GF-D8 (cell line): ENCODE measurements around the gene RAP2A.

Source experiments
- DNase-seq: peaks from one replicate; lab custom pipeline; 2025; lab: John Stamatoyannopoulos, UW

The RAP2A gene

DNA sequence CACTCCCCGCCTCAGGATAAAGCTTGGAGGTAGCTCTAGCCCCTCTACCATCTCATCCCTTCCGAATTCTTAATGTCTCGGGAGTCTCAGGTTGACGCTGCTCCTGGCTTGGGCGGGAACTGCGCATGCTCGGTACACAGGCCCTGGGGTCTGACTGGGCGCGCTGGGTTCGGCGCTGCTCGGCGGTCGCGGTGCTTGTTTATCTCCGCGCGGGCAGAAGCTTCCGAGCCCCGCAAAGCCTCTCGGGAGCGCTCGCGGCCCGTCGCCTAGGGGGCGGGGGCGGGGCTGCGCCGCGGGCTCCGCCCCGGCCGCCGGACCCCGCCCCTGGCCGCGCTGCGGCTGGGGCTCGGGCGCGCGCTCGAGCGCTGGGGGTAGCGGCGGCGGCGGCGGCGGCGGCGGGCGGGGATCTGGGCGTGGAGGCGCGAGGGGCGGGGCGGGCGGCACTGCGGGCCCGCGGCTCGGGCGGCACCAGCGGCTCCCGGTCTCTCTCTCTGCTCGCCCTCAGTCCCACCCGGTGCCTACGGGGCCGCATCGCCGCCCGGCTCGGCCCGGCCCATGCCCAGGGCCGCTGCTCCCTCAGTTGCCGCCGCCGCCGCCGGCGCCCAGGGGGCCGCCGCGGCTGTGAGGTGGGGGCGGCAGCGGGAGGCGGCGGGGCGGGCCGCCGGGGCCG is at the start of gene RAP2A:
RAP2A (plus strand) TSS at position 443 of the 670 bp plus-strand sequence. CDS start 302 bp downstream, outside the sequence.
- DNase-seq = peak; percentile 80

DNA sequence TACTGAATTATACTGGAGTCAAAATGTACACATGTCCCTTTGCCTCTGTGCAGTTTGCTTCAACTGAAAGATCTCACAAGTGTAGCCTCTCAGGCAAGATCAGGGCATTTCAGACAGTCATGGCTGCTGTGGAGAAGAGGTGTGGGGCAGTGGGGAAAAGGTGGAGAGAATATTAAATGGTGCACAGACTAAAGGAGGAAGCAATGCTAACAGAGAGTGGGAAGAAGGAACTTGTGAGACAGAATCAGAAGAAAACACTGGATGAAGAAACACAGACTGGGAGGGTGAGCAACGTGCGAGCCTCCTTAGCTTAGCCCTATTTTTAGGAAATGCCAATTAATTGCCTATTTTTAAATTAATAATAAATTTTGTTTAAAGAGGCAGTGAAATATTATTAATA is 49.6 kb upstream of the RAP2A start:
- DNase-seq = no peak

DNA sequence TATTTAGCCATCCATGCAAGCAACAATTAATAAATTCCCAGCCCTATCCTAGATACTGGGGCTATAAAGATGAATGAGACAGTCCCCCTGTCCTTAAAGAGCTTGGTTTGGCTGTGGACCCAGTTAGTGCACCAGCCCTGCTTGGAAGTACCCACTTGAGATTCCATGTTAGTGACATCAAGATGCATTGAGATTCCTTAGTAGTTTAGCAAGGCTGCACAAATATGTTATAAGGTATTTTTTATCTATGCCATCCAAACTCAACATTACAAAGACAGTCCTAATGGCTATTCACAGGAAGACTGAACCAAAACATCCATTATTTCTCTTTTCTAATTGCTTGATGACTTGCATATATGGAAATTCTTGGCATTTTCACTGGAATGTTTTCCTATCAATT is 48.8 kb upstream of the RAP2A start:
- DNase-seq = no peak

DNA sequence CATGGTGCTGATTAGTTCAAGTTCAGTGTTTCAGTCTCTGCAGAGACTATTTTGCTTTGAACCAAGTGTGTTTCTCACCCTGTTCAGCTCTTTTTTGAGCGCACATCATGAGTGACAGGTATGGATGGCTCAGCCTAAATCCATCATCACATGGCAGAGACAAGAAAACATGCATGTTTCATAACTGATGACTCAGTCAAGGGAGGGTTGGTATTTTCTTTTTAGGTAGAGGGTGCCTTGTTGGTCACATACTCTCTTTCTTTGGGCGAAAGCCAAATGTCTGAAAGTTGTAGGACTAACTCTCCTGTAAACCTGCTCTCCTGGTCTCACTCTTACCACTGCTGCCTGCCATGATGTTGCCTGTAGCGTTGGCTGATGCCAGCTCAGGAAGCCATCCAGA is 48.1 kb upstream of the RAP2A start:
- no peak for DNase-seq

DNA sequence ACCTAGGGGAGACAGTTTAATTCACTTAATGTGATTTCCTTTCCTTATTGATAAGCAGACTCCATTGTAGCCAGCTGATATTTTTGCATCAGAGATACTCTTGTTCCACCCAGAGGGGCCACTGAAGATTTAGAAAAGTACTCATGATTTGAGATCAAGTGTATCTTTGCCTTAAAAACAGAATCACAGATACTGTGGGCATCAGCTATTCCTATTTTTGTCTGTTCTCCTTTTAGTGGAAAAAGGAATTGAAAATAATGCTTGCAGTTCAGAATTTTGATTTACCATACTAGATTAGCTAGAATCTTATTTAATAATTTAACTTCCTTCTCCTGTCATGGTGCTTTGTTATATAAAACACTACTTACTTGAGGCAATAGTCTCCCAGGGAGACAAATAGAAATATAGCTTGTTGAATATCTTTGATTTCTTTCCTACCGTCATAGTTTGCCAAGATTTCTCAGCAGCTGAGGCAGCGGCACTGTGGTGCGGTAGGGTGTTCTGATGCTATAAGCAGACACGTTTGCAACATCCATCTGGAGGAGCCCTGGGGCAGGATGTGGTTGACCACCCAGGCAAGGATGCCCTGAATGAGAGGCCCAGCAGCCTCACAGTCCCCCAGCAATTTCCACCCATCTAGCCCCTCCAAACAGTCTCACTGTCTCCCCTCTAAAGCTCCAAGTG is 47.0 kb upstream of the RAP2A start:
- DNase-seq = no peak

DNA sequence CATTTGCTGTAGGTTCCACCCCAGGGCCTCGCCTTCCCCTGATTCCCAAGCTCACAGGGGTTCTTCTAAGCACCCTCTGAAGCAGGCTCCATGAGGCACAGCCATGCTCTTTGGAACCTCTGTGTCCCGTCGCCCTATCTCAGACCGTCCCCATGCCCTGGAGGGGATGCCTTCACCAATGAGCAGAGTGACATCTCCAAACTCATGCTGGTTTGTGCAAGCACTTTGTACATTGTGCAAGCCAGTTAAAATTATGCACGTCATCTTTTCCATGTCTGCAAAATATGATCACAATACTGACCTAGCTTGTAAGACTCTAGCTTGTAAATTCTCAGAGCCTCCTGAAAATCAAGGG is 46.5 kb upstream of the RAP2A start:
- DNase-seq = no peak

DNA sequence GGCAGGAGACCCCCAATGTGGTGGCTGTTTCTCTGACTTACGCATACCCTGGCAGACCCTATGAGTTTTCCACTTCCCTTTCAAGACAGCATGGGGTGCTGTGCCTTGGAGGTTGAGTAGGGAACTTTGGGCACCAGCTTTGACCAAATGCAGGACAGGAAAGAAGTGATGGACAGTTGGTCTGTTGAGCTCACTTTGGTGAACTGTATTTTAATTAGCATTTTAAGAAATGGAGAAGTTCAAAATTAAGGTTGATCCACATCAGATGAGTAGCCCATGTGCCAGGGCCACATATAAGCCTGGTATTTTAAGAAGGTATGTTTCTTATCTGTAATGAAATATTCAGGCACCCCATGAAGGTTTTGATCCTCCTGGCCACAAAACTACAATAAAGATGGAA is 46.1 kb upstream of the RAP2A start:
- DNase-seq = no peak

DNA sequence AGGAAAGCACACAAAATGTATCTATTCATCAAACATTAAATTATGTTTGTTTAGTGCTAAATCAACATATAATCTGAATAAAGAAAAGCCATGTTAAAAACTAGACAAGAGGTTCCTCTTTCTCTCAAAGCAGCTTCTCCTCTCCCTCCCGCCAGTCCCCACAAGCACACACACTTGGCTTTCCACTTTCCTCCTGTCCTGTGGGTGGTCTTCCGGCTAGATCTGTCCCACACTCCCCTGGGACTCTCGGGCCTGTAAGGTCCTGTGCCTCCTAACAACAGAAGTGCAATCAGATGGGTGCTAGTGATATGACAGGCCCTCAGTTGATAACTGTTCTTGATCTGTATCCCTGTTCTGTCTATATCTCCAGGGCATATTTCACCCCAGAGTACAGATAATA is 45.6 kb upstream of the RAP2A start:
- peak; percentile 14 for DNase-seq

DNA sequence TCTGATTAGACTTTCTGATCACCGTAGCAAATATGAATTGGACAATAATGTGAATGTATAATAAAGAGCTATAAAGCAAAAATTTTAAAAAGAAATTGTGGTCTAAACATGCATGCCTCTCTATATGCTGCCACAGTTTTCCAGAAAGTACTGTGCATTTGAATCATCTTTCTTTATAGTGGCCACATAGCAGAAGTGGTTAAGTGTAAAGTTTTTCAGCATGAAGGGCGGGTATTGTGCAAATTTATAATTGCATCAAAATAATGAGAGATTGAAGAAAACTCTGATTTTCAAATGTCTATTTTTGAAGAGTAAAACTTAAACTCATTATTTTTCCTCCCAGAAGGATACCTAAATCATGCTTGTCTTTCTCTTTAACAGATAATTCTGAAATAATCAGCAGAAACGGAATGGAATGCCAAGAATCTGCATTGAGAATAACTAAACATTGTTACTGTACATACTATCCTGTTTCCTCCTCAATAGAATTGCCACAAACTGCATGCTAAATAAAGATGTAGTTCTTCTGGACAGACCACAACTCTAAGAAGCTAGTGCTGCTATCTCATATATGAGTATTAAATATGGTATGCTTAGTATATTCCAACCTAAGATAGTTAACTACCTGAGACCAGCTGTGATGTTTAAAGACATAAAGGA is 42.9 kb upstream of the RAP2A start:
- DNase-seq = no peak

DNA sequence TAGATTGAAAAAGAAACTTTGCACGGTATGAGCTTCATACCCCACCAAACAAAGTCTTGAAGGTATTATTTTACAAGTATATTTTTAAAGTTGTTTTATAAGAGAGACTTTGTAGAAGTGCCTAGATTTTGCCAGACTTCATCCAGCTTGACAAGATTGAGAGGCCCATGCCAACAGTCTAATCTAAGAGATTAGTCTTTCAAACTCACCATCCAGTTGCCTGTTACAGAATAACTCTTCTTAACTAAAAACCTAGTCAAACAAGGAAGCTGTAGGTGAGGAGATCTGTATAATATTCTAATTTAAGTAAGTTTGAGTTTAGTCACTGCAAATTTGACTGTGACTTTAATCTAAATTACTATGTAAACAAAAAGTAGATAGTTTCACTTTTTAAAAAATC is 41.9 kb upstream of the RAP2A start:
- DNase-seq = no peak

DNA sequence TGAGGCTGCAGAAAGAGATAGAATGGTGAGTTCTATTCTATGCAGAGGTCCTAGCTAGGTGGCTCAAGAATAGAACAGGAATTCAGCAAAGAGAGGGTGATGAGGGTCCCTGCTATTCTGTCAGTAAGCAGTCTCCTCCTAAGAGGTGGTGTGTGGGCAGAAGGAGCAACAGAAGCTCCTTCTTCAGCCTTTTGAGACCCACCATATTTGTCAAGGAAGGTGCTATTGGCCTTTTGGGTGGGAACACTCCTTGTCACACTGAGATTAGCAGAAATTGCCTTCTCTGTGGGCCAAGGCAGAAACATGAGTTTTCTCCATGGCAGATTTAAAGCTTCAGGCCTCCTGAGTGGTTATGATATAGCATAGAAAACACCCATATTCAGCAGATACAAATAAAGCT is 39.4 kb upstream of the RAP2A start:
- no peak for DNase-seq

DNA sequence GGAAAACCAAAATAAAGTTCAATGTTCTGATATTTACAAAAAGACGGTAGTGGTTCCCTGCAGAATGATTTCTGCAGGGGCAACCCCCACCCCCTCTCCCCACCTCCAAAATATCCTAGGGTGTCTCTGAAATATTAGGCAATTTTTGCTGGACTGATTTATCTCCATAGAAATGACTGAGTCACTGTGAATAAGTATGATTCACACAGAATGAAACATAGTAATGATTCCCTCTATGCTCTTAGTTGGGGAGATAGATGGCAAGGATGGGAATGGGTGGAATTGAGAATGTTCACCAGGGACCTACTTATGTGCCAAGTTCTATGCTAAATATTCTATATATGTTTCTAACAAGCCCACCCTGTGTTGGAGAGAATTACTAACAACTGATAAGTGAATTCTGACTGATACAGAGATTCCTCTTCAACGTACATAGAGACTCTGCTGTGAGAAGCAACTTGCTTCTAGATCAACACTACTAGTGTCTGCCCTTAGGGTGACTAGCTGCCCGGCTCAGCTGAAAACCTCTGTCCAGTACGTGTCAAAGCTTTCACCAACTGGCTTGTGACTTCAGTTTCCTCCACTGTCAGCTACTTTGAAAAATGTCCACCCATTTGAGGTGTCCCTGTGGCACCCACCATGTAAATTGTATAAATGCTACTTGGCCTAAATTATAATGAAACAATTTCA is 38.4 kb upstream of the RAP2A start:
- no peak for DNase-seq

DNA sequence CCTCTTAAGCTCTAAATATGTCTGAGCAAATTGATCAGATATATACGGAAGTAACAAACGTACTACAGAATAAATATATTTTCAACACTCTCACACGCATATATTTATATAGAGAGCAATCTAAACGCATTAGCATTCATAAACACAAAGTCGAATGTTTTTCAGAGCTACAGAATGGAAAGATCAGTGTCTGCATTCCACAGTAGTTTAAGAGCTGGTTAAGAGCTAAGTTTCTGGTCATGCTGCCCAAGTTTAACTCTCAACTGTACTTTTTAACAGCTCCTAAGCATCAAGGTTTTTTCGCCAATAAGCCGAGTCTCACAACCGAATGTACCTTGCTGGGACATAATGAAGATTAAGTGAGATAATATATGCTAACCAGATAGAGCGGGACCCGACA is 36.7 kb upstream of the RAP2A start:
- DNase-seq = no peak

DNA sequence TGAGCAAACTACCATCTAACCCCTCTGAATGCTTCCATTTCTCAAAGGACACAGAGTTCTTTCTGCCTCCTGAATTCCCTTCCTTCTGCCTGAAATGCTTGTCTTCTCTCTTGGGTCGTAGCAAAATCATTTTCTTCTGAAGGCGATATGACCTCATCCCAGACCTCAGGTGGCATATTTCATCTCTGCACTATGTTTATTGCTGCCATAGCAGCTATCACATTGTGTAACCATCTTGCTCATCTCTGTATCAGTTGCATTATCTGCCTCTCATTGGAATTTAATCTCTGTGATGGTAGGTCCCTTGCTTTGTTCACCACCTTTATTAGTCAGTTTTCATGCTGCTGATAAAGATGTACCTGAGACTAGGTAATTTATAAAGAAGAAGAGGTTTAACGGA is 32.5 kb upstream of the RAP2A start:
- no peak for DNase-seq

DNA sequence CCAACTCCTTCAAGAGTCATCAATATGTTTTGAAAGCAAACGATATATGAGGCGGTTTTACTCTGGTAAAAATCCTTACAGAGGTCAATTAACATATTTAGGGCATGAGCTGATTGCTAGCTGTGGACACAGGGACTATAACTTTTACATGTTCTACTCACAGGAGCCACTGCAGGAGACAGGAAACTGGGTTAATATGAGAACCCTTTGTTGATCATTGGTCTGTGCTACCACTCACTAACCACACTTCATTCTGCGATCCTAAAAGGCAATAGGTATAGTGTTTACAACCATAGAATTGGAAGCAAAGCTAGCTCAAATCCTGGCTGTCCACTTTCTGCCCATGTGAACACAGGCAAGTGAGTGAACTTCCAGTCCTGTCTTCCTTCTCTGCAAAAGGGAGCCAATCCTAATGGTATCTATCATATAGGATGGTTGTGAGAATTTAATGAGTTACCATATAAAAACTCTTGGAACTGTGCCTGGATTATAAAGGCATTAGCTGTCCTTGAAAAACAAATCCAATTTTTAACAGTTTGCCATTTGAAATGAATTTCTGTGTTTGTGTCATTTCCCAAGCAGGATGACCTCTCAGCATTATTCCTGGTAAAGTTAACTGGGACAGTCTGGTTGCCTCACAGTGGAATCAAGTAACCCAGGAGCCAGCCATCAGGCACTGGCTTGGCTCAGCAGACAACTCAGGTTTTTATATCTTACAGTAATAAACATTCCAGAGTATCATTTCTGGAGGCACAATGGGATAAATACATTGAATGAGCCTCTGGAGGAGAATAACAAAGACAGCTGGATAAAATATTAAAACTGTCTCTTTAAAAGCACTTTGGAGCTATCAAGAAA is 29.8 kb upstream of the RAP2A start:
- no peak for DNase-seq

DNA sequence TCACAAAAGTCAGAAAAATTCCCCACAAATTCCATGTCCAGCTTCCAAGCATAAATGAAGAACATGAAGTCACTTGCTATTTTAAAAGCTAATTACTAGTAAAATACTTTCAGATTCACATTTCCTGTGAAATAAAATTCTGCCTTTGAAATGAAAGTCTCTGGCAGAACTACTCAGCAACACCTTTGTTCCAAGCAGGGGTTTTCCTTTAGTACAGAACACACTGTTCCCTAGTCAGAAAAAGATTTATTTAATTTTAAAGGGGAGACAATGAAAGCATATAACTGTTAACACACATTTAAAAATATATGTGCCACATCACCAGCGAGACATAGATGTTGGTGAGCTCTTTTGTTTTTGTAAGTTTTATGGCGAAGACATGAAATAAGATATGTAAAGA is 26.4 kb upstream of the RAP2A start:
- DNase-seq = no peak

DNA sequence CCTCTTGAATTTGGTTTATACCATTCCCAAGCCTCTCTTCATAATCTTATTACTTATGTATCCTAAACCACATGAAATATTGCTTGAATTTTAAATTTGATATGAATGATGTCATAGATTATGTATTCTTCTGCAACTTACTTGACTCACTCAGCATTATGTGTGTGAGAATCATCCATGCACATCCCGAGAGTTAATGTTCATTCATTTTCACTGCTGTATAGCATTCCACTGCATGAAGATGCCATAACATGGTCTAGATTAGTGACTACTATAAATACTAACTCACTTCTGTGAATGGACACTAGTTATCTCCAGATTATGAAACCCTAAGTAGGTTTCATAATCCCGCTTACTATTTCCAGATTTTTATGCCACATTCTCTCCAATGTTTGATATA is 25.0 kb upstream of the RAP2A start:
- DNase-seq = no peak

DNA sequence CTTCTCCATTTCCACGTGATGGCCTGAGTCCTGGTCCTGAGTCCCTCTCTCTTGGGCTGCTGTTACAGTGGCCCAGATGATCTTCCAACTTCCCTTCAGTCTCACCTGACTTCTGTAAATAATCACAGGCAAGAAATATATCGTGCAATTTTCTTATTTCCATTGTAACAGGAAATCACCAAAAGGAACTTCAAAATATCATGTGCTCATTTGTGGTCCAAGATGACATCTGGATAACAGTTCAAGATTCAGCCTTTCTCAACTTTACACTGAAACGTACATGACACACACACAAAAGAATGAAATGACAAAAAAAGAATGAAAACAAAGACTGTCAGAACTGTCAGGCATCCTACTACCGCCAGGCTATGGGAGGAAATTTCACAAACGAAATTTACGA is 22.0 kb upstream of the RAP2A start:
- no peak for DNase-seq

DNA sequence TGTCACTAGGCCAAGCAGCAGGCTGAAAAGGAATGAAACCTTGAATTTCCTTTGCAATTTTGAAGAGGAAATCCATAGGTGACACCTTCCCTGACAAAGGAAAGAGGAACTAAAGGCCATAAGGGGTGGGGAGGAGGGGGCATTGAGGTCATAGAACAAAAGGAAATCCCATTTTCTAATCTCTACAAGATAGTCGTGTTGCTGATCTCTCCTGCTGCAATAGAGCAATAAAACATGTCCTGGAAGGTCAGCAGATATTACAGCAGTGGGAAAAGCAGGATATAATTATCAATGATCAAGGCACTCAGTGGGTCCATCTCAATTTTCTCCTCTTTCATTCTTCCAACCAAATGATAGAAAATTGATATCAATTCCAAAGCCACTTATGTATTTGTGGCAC is 20.3 kb upstream of the RAP2A start:
- no peak for DNase-seq

DNA sequence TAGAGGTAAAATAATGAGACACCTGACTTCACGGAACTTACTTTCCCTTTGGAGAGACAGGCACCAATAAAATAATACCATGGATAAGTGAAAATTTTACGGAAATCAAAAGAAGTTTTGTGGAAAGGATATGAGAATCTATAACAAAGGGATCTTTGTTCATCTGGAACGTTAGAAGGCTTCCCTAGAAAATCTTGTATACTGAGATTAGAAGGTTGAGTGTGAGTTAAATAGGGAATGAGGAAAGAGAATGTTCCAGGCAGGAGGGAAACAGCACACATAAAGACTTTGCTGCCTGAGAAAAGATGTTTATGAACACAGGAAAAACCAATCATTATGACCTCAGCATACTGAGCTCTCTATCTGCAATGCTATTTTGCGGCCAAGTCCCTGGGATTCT is 19.6 kb upstream of the RAP2A start:
- no peak for DNase-seq

DNA sequence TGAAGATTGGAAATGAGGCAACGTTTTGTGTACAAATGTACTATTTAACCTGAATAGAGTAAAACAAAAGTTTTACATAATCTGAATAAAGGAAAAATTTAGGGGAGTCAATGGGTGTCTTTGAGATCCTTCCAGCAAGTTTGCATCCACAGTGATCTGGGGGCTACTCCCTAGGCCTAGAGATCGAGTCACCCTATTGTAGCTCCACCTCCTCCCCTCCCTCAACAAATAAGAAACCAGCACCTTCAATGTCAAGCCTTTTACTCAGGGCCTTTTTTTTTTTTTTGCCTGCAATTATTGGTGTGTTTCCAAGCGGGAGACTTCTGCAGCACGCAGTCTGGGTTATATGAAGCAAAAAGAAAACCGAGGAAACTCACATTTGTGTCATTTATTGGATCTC is 16.3 kb upstream of the RAP2A start:
- DNase-seq = no peak
